Transverse colon (tissue), 3 donors: Measurements from ENCODE around the gene KRTAP9-4.

ENCODE experiments used
- POLR2A ChIP-seq: fragments of 450-650 bp; IDR thresholded peaks from one replicate; pipeline ENCODE4 v1.6.1; 2016; ENCODE audit warnings: antibody characterized with exemption, mild to moderate bottlenecking, moderate library complexity
- TF ChIP-seq, protein P1 (sequence below), 5 experiments: fragments of 200-600 bp in 3 of 5; fragments of 450-650 bp in 2 of 5; sonication (generic) in 3 of 5; IDR thresholded peaks; 1 replicate in 2 of 5; 2 replicates in 3 of 5; pipeline ENCODE4 v1.5.1; 2016 to 2017; ENCODE audit warnings: antibody characterized with exemption in 5 of 5, inconsistent platforms in 3 of 5, mild to moderate bottlenecking in 2 of 5, moderate library complexity in 1 of 5

- TF ChIP-seq, protein P1, sequence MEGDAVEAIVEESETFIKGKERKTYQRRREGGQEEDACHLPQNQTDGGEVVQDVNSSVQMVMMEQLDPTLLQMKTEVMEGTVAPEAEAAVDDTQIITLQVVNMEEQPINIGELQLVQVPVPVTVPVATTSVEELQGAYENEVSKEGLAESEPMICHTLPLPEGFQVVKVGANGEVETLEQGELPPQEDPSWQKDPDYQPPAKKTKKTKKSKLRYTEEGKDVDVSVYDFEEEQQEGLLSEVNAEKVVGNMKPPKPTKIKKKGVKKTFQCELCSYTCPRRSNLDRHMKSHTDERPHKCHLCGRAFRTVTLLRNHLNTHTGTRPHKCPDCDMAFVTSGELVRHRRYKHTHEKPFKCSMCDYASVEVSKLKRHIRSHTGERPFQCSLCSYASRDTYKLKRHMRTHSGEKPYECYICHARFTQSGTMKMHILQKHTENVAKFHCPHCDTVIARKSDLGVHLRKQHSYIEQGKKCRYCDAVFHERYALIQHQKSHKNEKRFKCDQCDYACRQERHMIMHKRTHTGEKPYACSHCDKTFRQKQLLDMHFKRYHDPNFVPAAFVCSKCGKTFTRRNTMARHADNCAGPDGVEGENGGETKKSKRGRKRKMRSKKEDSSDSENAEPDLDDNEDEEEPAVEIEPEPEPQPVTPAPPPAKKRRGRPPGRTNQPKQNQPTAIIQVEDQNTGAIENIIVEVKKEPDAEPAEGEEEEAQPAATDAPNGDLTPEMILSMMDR (IDR thresholded peaks at IDR 0.05): no peak
- TF ChIP-seq POLR2A: no peak
These were observed 35.1 kb downstream of the KRTAP9-4 start for GRCh38 chr17:41284546-41284945.
